HG02943 (cell line): ENCODE measurements around the gene CD8B2.
"Not testable (repeated sequence)": the region's sequence is repeated elsewhere in the genome, so short reads cannot be mapped to it uniquely, and the experiment has no call there.

ENCODE experiments used
- ATAC-seq: cut with Tn5 transposase; IDR thresholded peaks from one replicate; pipeline ENCODE4 v1.9.1; 2021; ENCODE audit warnings: mild to moderate bottlenecking, low read depth, moderate library complexity; ENCODE audit not compliant: unreplicated experiment

CD8B2 gene

DNA sequence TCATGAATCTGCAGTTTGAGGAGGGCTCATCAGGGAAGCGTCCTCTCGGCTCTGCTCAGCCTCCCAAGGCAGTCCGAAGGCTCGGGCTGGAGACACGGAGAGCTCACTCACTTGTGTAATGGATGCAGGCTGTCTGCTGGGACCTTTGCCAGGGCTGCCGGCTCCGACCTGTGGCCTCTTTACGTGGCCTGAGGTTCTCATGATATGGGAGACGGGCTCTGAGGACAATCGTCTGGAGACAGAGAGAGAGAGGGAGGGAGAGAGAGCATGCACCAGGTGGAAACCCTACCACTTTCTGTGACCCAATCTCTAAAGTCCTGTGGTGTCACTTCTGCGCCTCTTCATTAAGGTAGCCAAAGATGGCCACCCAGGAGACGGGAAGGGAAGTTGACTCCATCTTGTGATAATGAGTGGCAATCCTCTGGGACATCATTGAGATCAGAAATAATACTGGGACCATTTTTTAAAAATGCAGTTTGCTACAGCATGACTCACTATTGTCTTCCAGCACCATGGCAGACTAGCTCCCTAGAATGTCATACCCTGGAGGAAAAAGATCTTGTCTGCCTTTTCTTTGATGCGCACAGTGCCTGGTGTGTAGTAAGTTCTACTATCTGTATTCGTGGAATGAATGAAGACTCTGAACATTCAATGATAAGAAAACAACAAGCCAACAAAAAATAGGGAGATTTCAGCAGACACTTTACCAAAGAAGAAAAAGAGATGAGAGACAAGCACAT is 60.2 kb downstream of the CD8B2 start:
- ATAC-seq = no peak

DNA sequence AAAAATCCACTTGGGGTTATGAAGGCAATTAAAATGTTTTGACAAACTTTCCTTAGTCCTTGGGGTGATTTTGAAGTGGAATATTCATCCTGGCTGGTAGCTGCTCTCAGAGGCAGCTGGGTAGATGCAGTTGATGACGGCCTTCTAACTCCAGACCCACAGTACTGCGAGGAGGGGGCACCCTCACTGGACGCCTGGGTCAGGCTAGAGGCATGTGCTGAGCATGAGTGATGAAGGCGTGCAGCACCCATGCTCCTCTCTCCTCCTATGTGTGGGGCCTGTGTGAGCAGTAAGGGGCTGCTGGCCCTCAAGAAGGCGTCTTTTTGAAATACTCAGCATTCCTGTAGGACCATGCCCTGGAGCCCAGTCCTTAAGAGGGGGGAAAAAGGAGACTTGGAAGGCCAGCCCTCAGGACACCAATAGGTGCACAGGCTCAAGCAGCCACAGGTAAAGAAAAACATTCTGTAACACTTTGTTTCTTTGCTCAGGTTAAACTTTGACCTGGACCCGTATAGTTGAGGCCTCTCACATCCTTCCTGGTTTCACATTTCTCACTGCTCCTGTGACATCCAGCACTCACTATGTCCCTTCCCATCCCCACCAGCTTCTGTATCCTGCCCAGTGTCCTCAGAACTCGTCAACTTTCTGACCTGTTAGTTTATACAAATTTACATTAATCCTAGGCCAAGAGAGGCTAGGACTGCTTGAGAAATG is 64.4 kb downstream of the CD8B2 start:
- ATAC-seq = no peak

DNA sequence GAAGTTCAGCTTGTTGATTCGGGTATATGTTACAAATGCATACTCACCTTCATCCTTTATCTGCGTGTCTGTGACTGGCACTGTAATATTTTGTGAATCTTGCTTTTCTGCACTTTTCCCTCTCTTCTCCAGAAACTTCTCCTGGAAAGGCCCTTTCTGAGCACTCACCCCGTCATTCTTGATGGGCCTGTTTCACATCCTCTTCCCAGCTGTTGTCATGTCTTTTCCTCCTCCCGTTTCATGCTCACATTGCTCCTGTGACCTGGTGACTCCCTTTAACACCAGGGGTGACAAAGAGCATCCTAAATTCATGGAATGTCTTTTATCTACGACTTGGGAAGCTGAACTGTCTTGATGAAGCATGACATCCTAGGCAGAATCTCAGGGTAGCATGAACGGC is 65.8 kb downstream of the CD8B2 start:
- no peak for ATAC-seq

DNA sequence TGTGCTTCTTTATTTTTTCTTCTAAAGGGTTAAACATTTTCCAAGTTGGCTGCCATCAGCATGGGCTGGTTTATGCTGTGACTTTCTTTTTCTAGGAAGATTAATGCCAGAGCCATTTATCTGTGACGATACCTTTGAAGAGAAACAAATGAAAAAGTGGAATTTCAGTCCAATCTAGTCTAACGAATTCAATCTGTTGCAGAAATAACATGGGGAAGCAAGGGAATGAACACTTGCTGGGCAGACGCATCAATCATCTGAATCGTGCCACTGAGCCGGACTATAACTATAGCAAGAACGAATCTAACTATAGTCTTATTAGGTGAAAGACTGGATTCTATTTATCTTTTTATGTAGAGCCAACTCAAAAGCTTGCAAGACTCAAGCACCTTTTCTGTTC is 66.2 kb downstream of the CD8B2 start:
- ATAC-seq = no peak

DNA sequence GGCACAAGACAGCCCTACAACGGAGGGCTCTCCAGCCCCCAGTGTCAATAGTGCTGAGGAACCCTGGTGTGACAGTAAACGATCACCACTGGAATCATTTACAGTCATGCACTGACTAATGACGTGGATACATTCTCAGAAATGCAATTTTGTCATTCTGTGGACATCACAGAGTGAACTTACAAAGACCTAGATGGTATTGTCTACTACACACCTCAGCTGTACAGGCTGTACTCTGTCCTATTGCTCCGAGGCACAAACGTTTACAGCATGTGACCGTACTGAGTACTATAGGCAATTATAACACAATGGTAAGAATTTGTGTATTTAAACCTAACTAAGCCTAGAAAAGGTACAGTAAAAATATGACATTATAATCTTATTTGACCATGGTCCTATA is 67.2 kb downstream of the CD8B2 start:
- ATAC-seq = no peak

DNA sequence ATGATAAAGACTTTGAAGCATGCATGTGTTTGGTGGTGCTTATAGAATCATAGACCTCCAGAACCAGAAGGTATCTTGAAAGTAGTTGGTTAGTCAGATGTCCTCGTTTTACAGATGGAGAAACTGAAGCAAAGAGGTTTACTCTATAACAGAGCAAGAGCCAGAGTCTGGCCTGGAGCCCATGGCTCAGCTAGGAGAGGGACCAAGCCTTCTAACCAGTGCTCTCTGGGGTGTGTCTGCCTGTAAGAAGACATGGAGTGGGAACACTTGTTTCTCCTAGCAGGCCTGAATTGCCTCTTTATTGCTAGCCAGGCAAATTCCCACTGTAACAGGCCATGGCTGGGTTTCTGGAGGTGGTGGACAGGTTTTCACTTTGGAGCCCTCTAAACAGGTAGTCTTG is 67.9 kb downstream of the CD8B2 start:
- no peak for ATAC-seq

DNA sequence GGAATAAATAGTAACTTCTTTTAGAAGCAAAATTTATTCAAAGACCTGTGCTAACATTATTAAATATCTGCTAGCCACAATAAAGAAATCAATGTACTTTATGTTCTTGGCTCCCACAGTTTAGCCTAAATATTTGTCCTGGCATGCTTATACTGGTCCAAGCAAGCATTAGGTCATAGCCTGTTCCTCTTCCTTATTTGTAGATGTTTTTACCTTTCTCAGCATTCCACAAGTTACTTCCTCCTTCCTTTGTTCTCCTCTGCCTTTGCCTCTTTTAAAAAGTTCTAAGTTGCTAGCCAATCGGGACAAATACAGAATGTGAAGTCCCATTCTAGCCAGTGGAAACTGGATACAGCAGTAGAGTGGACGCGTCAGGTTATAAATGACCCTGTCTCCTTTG is 72.6 kb downstream of the CD8B2 start:
- not testable (repeated sequence) for ATAC-seq

DNA sequence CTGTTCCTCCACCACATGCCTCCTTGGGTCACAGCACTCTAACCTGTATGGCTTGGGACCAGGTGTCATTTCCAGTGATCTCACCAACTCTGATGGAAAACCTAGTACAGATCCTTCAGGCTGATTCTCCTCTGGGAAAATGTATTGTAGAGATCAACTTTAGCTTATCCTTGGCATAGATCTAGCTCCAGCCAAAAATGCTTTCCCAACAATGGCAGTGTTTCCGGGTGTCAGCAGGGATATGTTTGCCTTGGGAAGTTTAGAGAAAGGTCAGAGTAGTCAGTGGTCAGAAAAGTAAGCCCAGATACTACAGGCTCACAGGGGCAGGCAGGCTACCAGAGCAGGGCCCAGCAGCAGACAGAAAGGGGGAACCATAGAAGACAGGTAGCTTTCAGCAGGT is 73.6 kb downstream of the CD8B2 start:
- no peak for ATAC-seq

DNA sequence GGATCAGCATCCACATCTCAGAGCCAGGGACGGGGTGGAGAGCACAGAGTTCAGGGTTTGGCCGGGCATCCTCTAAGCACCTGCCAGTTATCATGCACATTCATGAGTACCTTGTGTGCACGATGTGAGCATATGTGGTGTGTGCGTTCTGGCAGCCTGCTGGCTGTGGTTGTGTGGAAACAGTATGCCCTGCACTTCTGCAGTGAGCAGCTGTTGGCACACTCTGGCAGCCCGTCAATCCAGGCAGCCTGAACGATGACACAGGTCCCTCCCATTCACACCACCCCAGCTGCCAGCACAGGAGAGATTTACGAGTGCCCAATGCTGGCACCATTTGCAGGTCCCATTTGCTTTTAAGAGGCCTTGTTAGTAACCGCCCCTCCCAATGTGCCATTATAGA is 74.2 kb downstream of the CD8B2 start:
- no peak for ATAC-seq

DNA sequence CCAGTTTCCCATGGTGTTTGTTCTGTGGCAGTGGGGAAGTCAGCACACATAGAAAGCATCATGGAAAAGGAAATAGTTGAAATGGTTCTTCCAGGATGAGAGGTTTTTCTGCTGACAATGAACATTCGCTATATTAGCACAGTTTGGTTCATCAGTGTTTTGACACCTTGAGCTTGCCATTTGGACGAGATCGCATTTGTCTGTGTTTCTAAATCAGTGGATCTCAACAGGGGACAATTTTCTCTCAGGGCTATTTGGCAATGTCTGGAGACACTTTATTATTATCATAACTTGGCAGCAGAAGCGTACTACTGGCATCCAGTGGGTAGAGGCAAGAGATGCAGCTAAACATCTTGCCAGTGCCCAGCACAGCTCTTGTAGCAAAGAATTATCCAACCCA is 74.6 kb downstream of the CD8B2 start:
- ATAC-seq = no peak

DNA sequence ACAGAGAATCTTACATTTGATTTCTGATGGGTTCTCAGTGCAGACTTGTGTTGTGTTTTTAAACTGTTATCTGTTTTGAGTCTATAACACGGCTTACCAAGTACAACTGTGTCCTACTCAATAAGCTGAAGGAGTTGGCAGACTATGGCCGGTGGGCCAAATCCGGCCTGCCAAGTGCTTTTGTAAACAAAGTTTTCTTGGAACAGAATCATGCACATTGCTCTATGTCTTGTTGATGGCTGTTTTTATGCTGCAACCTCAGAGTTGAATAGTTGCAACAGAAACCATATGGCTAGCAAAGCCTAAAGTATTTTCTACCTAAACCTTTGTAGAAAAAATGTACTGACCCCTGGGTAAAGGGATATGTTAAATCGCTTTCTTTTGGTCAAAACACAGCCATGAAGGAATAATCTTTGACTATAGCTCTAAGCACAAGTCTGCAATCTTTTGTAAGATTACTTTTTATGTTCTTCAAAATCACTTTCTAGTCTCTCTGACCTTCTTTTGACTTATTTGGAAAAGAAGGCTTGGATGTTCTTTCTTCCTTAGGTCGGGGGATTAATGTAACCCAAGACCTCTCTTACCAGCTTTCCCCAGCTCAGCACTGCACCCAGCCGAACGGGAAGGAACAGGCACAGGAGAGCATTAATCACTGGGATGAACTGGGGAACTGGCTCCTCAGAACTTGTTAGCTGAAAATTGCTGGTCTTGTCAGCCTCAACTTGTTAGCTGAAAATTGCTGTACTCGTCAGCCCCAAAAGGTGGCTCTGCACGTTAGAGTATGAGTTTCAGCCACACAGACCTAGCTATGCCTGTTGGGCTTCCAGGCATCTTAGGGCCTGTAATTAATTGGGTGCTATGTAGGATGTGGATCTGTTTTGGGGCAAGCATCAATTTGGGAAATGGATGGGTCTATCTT is 75.4 kb downstream of the CD8B2 start:
- ATAC-seq = no peak

DNA sequence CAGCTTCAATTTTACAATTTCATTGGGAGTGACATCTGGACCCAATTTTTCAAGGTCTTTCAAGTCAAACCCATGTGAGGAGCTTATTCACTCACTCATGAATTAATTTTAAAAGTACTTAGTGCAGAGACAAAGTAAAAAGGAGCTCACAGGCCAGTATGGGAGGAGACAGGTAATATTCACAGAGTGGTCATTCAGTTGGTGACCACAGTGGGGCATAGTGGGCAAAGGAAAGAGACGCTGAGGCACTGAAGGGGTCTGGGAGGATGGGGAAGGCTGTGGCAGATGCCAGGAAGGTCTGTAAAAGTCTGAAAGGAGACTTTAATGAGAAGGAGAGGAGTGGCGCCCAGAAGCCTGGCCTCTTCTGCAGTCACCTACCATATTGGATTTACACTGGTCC is 76.0 kb downstream of the CD8B2 start:
- no peak for ATAC-seq

DNA sequence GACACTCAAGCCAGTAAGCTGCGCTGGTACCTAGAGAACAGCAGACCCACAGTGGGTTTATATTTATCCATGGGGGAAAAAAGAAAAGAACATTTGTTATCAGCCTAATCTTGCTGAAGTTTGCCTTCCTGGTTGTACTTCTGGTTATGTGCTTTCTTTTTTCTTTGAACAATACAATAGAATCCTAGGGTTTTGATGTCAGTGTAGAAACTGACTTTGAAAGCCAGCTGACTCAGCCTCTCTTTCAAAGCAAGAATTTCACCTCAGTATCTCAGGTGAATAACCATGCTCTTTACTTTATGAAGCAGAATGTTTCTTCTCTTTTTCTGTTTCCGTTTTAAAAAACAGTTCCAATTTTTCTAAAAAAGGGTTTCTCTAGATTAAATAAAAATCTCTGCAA is 78.4 kb downstream of the CD8B2 start:
- ATAC-seq = no peak

DNA sequence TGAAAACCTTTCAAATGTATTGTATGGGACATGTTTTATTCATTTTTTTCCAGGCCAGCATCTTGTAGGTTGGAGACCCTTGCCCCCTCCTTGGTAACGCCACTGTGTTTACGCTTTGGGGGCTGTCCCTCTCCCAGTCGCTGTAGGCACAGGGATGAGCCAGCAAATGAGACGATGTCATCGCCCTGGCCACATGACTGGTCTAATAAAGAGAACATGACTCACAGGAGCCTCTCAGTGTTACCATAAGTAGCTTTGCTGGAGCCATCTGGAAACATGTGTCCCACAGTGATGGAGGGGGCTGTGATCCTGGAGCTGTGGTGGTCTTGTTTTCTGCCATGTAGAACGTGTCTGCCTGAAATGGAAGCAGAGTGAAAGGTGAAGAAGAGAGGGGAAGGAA is 78.9 kb downstream of the CD8B2 start:
- ATAC-seq = no peak

DNA sequence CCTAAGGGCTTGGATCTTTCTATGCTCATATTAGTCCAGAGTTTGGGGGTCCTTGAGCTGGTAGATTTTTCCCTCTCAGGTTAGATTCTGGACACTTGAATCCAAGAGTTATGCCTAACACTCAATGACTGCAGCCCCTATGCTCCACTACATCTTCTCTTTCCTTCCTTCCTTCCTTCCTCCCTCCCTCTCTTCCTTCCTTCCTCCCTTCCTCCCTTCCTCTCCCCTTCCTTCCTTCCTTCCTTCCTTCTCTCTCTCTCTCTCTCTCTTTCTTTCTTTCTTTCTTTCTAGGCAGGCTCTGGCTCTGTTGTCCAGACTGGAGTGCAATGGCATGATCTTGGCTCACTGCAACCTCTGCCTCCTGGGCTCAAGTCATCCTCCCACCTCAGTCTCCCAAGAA is 79.3 kb downstream of the CD8B2 start:
- not testable (repeated sequence) for ATAC-seq

DNA sequence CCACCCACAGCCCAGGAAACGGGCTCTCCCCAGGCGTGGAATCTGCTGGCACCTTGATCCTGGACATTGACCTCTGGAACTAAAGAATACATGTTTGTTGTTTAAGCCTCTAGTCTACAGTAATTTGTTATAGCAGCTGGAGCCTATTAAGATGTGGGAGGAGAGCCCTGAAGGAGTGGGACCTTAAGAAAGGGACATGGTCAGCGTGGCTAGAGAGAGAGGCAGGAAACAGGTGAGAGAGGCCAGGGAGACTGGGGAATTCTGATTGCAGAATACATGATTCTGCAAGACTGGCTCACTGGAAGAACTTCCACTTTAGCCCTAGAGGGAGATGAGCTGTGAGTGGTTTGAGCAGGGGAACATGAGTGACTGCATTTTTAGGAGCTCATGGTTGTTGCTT is 83.2 kb downstream of the CD8B2 start:
- ATAC-seq = no peak
